ENCODE data around the gene DNTT.

The DNTT gene

DNA sequence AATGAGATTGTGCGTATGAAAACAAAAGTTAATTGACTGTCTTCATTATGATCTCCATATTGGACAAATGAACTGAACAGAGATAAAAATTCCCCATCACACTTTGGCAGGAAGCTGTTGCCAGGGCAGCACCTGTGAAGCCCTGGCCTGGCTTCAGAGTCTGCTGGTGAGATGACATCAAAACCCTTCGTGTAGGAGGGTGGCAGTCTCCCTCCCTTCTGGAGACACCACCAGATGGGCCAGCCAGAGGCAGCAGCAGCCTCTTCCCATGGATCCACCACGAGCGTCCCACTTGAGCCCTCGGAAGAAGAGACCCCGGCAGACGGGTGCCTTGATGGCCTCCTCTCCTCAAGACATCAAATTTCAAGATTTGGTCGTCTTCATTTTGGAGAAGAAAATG, at the start of gene DNTT:
Gene DNTT (plus strand): TSS at position 205 of the 400 bp plus-strand sequence. CDS start 64 bp downstream, at position 269.
- no peak for DNase-seq (ENCODE audit: low read depth)

DNA sequence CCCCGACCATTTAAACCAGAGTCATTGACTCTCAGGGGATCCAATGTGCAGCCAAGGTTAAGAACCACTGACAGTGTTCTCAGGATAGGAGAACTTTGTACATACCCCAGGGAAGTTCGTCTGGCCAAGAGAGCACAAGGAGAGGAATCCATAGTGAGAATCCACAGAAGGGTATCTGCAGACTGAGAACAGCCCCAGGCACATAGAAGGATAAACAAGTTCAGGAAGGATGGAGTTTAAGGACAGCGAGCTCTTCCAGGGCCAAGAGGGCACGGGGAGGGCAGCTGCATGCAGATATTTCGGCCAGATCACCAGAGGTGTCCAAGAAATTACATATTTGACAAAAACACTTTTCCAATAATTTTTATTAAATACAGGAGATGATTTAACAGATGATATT, 49.3 kb upstream of the DNTT start:
- DNase-seq (ENCODE audit: low read depth), result no peak

DNA sequence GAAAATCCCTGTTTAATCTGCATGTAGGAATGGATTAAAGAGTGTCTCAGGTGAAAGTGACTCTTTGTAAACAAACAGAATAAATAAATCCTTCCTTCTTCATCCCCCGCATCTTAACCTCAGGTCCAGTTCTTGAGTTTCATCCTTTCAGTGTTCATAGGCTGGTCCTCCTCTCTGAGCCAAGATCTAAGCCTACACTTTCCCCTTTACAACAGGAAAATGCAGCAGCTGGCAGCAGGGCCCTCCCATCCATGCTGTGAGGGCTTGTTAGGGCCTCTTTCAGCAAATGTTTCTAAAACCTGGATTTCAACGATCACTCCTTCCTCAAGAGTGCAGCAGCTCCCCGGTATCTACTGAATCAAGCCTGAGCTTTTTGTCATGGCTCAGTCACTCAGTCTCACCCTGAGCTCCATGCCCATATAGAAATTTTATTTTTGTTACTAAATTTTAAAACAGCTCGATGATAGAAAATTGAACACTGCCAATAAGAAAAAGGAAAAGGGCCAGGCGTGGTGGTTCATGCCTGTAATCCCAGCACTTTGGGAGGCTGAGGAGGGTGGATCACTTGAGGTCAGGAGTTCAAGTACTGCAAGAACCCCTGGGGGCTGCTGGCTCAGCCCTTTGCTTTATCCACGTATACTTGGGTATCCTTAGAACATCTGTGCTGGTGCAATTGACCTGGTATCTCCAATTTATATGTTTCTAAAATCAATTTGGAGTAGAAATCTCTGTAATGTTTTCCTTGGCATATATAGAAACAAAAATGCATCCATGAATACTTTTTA, 48.5 kb upstream of the DNTT start:
- DNase-seq (ENCODE audit: low read depth), result no peak

DNA sequence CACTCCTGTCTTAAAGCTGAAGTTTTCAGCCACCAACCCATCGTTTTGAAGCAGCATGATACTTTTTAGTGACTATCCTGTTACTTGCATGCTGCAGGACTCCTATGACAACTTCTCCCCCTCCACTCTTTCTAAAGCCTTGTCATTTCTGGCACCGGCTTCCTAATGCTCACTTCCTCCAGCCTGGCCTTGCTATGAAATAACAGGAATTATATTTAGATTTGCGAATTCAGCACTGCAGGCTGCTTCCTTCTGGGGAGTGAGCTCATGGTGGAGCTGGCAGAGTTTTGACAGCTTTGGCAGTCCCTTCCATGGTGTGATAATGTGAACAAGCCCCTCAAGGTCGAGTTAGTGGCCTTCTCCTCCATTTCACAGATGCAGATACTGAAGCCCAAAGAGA, 46.3 kb upstream of the DNTT start:
- DNase-seq (ENCODE audit: low read depth), result no peak

DNA sequence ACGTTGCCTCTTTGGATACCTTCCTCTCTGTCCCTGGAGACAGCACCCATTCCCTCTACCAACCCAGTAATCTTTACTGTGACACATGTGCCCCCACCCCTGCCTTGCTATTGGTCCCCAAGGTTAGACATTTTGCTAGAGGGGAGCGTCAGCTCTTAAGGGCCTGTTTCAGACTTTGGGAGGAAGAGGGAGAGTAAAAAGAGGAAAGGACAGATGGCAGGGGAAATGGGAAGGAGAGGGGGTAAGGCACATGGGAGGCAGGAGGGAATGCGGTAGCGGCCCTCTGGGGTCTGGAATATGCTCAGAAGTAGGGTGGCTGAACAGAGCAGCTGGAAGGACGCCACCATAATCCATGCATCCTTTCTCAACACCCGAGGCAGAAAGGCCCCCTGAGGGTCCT, 45.1 kb upstream of the DNTT start:
- DNase-seq (ENCODE audit: low read depth), result no peak

DNA sequence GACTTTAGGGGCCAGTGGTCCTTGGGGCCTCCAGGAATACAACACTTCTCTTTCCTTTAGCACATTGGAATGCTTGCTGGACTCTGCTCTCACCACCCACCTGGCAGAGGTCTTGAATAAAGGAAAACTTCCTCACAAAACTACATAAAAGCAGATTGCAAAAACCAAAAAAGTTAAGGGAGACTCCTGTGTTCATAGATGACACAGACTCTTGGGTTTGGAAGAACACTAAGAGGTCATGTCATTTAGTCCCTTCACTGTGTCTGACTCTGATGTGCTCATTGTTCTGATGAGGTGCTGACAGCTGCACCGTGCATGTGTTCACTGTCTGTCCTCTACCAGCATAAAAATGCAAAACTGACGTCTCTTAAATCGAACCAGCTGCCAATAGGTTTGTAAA, 44.2 kb upstream of the DNTT start:
- DNase-seq (ENCODE audit: low read depth), result no peak

DNA sequence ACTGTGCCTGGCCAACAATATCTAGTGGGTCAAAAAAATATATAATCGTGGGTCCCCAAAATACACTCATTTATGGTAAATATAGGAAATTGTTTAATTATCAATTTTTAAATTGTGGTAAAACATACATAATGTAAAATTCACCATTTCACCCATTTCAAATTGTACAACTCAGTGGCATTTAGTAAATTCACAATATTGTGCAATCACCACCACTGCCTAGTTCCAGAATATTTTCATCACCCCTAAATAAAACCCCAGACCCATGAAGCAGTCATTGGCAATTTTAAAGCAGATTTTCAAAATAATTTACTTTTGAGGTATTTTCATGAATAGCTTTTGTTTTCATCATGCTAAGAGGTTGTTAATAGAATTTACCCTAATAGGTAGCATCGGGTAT, 43.1 kb upstream of the DNTT start:
- no peak for DNase-seq (ENCODE audit: low read depth)

DNA sequence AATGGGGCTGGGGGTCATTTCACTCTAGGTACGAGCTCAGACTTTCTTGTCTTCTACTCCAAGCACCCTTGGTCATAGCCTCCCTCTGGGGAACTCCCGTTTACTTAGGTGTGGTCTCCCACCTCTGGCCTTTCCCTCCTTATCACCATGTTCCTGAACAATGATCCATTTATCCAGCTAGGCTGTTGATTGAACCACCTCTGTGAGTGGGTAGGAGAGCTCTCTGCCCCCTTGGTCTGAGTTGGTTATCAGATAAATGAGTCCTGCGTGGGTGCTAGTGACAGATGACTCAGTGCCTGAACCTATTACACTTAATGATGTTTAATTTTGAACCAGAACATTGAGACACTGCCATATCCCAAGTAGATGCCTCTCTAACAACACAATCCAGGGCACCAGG, 42.3 kb upstream of the DNTT start:
- DNase-seq (ENCODE audit: low read depth), result no peak

DNA sequence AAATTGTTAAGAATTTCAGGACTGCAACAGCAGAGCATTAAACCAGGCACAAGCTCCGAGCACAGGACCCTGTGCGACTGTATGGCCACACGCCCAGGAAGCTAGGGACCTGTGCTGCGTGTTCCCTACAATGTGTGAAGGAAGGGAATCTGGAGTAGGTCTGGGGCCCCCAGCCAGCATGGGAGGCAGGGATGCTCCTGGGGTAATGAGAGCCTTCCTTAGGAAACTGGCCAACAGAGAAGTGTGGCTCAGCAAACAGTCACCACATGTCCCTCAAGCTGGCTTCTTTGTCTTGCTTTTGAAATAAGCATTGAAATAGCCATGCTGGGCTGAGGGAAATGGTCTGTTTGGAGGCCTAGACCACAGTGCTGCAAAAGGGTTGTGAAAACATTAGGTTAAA, 41.1 kb upstream of the DNTT start:
- no peak for DNase-seq (ENCODE audit: low read depth)

DNA sequence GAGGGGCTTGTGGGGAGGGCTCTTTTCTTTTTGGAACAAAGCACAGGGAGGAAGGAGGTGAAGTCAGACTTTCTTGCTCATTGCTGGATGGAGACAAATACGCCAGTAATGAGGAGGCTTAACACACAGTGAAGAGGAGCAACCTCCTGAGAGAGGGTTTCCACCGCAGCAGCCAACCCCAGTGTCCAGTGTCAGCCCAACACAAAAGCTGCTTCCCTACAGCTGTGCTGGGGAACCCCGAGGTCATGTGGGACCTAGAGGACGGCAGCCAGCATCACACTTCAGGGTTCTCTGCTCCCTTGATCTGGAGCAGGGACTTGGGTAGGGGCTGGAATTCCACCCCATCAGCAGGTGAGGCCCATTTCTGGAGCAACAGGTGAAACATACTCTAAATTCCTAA, 40.6 kb upstream of the DNTT start:
- DNase-seq (ENCODE audit: low read depth), result no peak

DNA sequence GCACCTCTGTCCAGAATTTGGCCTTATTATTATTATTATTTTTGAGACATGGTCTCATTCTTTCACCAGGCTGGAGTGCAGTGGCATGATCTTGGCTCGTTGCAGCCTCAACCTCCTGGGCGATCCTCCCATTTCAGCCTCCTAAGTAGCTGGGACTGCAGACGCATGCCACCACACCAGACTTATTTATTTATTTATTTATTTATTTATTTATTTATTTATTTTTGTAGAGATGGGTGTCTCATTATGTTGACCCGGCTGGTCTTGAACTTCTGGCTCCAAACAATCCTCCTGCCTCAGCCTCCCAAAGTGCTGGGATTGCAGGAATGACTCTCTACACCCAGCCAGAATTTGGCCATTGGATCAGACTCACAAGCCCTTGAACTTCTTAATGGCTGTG, 39.3 kb upstream of the DNTT start:
- DNase-seq (ENCODE audit: low read depth), result no peak

DNA sequence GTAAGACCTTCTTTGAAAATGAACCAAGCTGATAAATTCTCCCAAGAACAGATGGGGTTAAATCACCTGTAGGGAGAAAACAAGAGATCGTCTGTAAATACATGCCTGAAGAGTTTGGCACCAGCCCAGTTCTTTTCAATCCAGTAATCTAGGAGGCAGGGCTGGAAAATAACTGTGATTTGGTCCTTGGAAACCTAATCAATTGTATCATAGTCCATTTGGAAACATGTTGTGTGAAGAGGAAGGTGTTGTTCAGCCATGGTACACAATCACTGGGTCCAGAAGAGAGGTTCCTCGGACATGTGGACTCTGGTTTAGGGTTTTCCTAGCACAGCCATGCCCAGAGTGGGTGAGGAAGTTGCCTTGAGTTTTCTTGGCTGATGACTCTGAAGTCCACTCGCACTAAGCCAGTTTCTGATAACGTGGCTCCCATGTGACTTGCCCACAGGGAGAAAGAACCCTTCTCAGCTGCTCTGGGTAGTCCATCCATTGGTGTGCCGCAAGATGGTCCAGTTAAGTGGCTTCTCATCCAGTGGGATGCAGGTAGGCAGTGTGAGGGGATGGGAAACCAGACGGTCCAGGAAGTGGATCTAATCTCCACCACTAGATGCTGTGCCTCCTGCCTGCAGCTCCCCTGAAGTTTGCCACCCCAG, 38.0 kb upstream of the DNTT start:
- no peak for DNase-seq (ENCODE audit: low read depth)

DNA sequence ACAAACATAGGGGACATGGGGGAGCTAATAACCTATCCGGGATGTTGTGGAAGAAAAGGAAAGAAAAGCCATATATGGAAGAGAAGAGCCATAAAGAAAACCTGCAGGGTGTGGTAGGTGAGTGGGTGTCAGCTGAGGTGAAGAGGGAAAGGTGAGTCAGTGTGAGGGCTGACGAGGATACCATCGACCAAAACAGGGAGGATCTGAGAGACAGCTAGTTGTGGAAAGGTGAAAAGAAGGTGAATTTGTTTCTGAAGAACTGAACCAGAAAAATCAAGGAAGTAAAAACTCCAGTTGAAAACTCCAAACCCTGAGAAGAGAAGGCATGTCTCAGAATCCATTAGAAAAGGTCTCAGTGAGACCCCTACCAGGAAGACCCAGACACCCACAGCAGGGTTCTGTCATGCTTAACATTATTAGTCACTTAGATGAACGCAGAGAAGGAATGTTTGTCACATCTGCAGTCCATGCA, 37.0 kb upstream of the DNTT start:
- DNase-seq (ENCODE audit: low read depth), result no peak

DNA sequence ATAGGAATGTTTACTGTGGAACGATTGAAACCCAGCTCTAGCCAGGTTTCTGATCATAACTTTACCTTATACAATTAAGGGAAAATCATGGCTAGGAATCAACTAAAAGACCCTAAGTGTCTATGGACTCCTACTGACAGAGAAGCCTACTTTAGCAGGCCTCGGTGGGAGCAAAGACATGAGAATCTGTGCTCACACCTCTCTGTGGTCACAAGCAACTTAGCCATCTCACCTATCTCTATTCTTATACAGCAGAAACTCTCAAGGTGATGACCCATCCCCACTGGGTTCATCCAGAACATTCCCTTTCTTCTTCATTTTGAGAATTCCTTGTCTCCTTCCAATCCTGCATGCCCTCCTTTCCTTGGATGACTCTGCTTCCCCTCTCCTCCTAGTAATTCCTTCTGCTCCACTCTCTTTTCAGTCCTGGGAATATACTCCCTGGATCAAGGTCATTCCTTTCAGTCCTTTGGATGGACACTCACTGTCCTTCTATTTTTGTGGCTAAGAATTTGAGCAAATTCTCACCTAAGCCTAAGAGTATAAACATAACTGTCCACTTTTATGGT, 35.8 kb upstream of the DNTT start:
- DNase-seq (ENCODE audit: low read depth), result no peak

DNA sequence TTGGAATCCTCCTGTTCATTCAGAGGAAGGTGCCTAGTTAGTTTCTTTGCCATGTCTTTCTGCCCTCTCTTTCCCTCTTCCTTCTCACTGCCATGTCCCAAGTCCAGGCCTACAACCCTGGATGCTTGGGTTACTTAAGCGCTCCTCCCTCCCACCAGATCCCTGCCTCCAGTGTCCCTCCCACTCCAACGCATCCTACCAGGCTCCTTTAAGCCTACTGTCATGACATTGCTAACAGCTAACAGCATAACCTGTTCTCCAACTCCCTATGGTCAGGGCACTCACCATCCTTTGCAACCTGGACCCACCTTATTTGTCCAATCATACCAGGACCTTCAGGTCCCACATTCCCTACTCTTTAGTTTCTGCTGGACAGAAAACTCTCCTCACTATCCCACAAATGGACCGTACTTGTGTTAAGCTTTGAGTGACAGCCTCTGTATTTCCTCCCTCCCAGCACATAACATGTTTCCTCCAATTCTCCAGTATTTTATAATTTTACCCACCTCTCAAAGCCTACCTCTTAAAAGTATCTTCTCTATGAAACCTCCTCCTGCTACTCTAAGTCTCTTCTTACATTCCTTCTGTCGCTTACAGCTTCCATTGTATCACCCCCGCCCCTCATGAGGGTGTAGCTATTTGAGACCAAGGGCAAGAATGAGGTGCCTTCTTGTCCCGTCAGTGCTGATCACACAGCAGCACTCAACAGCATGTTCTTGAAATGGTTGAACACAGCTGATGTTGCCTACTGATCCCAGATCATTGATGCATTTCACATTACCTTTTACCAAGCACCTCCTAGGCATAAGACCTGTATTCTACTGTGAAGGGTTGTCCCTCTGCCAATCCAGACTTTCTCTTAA, 34.6 kb upstream of the DNTT start:
- no peak for DNase-seq (ENCODE audit: low read depth)

DNA sequence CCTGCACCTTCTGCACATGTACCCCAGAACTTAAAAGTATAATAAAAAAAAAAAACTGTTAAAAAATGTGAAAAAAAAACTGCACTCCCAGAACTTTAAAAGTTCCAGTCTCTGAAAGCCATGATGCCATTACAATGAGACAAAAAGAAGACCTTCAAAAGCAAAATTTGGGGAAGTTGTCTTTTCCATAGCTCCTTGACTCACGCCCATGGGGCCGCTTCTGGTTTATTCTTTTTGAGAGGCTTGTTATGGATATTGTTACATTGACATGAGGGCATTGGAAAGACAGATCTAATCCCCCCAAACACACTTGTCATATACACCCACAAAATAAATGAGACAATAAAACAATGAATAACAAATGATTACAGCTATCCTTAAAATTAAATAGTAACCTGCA, 33.7 kb upstream of the DNTT start:
- no peak for DNase-seq (ENCODE audit: low read depth)

DNA sequence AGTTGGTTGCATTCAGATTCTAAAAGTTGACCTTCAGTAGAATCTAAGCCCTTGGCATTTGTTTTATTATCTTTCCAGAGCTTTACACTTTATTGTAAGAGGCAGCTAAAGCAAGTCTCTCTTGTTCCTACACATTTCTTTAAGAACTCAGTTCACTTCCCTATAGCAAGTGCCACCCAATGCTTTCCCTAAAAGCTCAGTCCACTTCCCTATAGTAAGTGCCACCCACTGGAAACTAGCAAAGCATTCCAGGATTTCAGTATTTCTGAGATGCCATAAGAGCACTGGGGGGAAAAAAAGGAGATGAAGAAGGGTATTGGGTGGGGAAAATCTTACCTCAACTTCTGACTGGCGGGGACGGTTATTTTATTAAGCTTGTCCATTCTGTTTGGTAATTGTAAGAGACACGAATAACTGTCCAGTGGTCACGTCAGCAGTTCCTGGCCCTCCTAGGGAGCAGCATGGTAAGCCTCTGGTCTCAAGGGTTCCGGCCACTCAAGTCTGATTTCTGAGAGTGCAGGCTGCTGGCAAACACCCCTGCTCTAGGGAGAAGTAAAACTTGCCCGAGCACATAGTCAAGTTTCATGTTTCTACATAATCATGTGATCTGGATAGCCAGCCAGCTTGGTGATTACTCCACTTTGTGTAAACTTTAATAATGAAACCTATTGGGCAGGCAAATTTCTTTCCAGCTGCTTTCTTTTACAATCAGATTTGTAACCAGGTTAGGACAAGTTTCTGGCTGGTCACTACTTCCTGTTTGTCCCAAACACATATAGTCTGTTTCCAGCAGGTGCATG, 33.0 kb upstream of the DNTT start, which contains the start of gene BLNK:
Gene BLNK (minus strand): TSS at position 554 of the 800 bp plus-strand sequence. CDS start 171 bp downstream, at position 383.
- DNase-seq (ENCODE audit: low read depth), result no peak

DNA sequence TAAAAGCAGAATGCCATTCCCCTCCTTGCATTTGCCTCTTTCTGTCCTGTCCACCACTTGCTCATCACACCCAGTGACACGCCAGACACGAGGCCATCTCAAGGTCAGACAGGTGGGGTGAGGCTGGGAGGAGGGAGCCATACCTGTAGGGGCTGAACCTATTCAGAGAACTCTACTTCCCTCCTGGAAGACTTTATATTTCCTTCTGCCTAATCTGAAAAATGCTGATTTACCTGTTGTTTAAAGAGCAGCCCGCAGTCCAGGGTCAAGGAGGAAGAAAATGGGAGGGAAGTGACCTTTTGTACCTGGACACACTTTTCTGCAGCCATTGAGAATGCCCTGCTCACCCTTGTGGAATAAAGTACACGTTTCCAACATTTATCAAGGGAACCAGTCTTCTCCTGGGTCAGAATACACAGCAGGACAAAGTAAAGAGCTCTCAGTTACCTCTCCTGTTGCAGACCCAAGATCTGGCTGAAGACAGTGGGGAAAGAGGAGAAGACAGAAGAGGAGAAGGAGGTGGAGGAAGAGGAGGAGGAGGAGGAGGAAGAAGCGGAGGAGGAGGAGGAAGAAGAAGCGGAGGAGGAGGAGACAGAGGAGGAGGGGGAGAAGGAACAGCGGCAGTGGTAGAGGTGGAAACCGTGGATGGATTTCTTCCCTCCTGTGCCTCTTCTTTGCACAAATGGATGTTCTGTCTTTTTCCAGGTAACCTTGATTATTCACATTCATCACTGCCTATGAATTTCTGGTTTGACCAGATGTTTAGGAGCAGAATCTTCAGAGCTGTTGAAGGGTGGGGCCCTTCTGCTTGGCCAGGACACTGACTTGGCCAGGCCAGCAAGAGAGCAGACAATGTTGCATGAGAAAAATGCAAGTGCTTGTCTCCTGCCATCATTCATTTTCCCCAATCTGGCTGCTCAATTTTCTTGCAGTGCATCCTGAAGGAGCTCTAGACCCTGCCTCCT, 31.6 kb upstream of the DNTT start:
- no peak for DNase-seq (ENCODE audit: low read depth)

DNA sequence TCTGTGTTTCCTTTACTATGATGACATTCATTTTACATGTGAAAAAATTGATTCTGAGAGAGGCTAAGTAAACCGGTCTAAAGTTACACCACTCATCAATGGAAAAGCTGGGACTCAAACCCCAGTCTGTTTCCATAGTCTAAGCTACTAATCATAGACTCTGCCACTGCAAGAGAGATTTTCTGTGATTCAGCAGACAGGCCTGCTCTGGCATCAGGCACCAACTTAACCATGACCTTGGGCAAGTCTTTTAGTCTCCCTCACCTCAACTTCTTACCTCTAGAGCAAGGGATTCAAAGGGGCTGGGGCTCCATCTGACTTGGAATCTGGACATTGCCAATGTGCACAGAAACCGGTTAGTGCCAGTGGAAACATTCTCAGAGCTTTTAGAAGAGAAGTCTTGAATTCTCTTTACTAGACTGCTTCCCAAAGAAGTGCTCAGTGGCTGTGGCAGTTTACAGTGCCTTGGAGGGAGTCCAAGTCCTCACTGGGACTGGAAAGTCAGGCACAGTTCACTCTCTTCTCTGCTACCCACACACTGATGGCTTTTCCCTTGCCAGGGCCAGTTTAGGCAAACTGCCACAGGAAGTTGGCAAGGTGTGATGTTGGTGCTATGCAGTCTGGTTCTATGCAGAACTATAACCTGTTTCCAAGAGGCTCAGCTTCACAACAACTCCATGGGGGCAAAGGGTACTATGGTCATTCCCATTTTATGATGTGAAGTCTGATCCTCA, 28.4 kb upstream of the DNTT start:
- no peak for DNase-seq (ENCODE audit: low read depth)

DNA sequence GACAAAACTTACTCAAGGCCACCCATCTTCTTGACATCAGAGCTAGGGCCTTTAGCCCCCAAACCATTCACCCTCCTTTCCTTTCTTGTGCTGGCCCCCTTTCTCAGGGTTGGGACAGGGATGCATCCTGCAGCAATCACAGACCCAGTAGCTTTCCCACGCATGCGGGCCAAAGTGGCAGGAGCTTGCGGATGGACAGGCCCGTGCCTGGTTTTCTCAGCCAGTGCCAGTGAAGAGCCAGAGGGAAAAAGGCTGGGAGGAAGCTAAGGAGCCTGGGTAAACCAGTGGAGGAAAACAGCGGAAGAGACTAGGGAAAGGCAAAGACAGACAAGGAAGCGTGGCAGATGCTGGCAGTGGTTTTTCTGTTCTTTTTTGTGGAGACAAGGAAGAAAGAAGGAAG, 27.8 kb upstream of the DNTT start:
- no peak for DNase-seq (ENCODE audit: low read depth)
